ENCODE results near the gene H6PD. TPM values are rescaled to one million over a fixed set of nuclear protein-coding genes. Genes with fewer than 3 reads are reported as not detected.

The H6PD gene
- total RNA-seq, 1 donor from 2014 or later, result 23.9 TPM

DNA sequence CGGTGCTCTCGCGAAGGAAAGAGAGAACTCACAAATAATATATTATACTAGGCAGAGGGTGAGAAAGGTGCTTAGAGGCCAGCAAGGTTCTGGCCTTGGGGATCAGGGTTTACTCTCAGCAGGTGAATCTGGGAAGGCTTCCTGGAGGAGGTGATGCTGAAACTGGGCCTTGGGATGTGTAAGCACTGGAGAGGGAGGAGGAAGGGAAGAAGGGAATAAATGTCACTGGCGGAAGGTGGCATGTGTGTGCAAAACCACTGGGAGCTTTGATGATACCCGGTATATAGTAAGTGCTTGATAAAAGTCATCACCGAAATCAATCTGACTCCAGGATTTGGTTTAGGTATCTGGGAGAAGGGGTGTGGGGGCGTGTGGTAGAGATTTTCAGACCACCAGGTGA, 82.5 kb downstream of the H6PD start:
- DNase-seq (ENCODE audit: low read depth, low spot score), result no peak
- TF ChIP-seq CTCF (conservative IDR thresholded peaks at IDR 0.05), result no peak
- H3K36me3 Mint-ChIP-seq (ENCODE audit: low read depth), result no peaks in the 10 kb centered on the region
- H3K4me3 Mint-ChIP-seq, result no peak overlapping the region
- no peak overlapping the region for H3K27ac Mint-ChIP-seq (ENCODE audit: unreplicated experiment)
- peaks cover 16% of the 10 kb centered on the region for H3K4me1 Mint-ChIP-seq
- no peaks in the 10 kb centered on the region for H3K9me3 Mint-ChIP-seq
- H3K27me3 Mint-ChIP-seq (ENCODE audit: low read depth), result peaks cover 9% of the 10 kb centered on the region

GRCh38 chr1:9317591-9318417, 83.2 kb downstream of the H6PD start:
- Mint-ChIP-seq H3K9me3 (no peaks in the 10 kb centered on the region), H3K4me1 (peaks cover 23% of the 10 kb centered on the region), H3K36me3 (ENCODE audit: low read depth) (no peaks in the 10 kb centered on the region), H3K27ac (ENCODE audit: unreplicated experiment) (no peak overlapping the region), H3K27me3 (ENCODE audit: low read depth) (peaks cover 10% of the 10 kb centered on the region), H3K4me3 (no peak overlapping the region)
- no peak for TF ChIP-seq CTCF (conservative IDR thresholded peaks at IDR 0.05)
- no peak for DNase-seq (ENCODE audit: low read depth, low spot score)

DNA sequence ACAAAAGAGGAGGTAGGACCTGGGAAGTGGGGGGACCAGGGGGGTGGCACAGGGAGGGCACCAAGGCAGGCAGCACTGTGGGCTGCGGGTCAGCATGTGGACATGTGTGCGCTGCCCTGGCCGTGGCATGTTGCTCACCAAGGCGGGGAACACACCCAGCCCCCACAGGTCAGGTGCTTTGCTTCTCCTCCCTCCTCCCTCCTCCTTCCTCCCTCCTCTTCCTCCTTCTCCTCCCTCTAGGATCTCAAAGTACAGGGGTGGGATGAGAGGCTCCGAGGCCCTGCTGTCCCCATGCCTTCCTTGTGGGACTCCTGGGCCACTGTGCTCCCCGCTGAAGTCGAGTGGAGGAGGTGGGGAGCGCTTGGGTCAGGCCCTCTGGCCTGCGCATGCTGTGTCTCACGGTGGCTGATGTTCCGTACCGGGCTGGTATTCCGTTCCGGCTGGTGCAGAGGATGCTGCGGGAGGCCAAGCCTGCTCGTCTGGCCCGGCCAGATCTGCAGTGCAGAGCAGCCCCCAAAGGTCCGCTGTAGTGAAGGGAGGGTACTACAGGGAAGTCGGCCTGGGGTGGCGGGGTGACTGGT, 84.7 kb downstream of the H6PD start:
- H3K4me1 Mint-ChIP-seq, result peaks cover 28% of the 10 kb centered on the region
- no peak for TF ChIP-seq CTCF (conservative IDR thresholded peaks at IDR 0.05)
- no peak for DNase-seq (ENCODE audit: low read depth, low spot score)
- H3K27me3 Mint-ChIP-seq (ENCODE audit: low read depth), result peaks cover 11% of the 10 kb centered on the region
- H3K27ac Mint-ChIP-seq (ENCODE audit: unreplicated experiment), result no peak overlapping the region
- H3K36me3 Mint-ChIP-seq (ENCODE audit: low read depth), result no peaks in the 10 kb centered on the region
- no peak overlapping the region for H3K4me3 Mint-ChIP-seq
- no peaks in the 10 kb centered on the region for H3K9me3 Mint-ChIP-seq

GRCh38 chr1:9319789-9320519, 85.4 kb downstream of the H6PD start:
- H3K27ac Mint-ChIP-seq (ENCODE audit: unreplicated experiment), result no peak overlapping the region
- H3K4me1 Mint-ChIP-seq, result peaks cover 32% of the 10 kb centered on the region
- TF ChIP-seq CTCF (conservative IDR thresholded peaks at IDR 0.05), result no peak
- H3K27me3 Mint-ChIP-seq (ENCODE audit: low read depth), result peaks cover 11% of the 10 kb centered on the region
- H3K9me3 Mint-ChIP-seq, result no peaks in the 10 kb centered on the region
- no peak overlapping the region for H3K4me3 Mint-ChIP-seq
- DNase-seq (ENCODE audit: low read depth, low spot score), result no peak
- H3K36me3 Mint-ChIP-seq (ENCODE audit: low read depth), result no peaks in the 10 kb centered on the region

Other genes starting within 250 kb of the H6PD start
- gene SLC2A7, start 208.4 kb upstream of the H6PD start, total RNA-seq, result not detected in 2 replicates
- gene SLC2A5, start 165.1 kb upstream of the H6PD start, total RNA-seq, result not detected in 2 replicates
- gene GPR157, start 105.7 kb upstream of the H6PD start, total RNA-seq, result 1.3 and 1.9 TPM in 2 replicates
- 1.3 and 1.8 TPM in 2 replicates for gene SPSB1, start 58.1 kb downstream of the H6PD start, total RNA-seq